ENCODE results near the gene DEFB127.
"Not testable (repeated sequence)": the region's sequence is repeated elsewhere in the genome, so short reads cannot be mapped to it uniquely, and the experiment has no call there.

The DEFB127 gene

GRCh38 chr20:157154-157553, at the start of gene DEFB127:
TSS of gene DEFB127 (plus strand) at chr20:157454. CDS start at chr20:157545, 91 bp downstream.
- intact Hi-C loops (cut with micrococcal nuclease): no loop called here
- peaks cover 22% of the 10 kb centered on the region for H3K27me3 Mint-ChIP-seq
- no peaks in the 10 kb centered on the region for H3K9me3 Mint-ChIP-seq
- no peak within 1 kb of the TSS for H3K27ac Mint-ChIP-seq
- no peaks in the 10 kb centered on the region for H3K4me1 Mint-ChIP-seq (ENCODE audit: low read depth)
- H3K4me3 Mint-ChIP-seq: no peak within 1 kb of the TSS
- no peaks in the 10 kb centered on the region for H3K36me3 Mint-ChIP-seq (ENCODE audit: low read depth)

- H3K36me3 Mint-ChIP-seq (ENCODE audit: low read depth): no peaks in the 10 kb centered on the region
- H3K4me3 Mint-ChIP-seq: no peak overlapping the region
- no peak overlapping the region for H3K27ac Mint-ChIP-seq
- intact Hi-C loops (cut with micrococcal nuclease): no loop called here
- H3K9me3 Mint-ChIP-seq: no peaks in the 10 kb centered on the region
- peaks cover 7% of the 10 kb centered on the region for H3K27me3 Mint-ChIP-seq
- H3K4me1 Mint-ChIP-seq (ENCODE audit: low read depth): no peaks in the 10 kb centered on the region
Observed at GRCh38 chr20:112396-112795, 44.9 kb upstream of the DEFB127 start.

DNA sequence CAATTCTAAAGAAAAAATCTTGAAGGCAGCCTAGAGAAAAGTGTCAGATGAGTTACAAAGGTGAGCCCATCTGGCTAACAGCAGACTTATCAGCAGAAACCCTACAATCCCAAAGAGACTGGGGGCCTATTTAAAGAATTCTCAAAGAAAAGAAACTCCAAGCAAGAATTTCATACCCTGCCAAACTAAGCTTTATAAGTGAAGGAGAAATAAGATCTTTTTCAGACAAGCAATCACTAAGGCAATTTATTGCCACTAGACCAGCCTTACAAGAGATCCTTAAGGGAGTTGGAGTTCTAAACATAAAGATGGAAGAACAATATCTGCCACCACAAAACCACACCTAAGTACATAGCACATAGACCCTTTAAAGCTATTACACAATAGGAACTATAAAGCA, 39.7 kb upstream of the DEFB127 start:
- intact Hi-C loops (cut with micrococcal nuclease): no loop called here
- no peak overlapping the region for H3K4me3 Mint-ChIP-seq
- no peak overlapping the region for H3K27ac Mint-ChIP-seq
- no peaks in the 10 kb centered on the region for H3K4me1 Mint-ChIP-seq (ENCODE audit: low read depth)
- H3K36me3 Mint-ChIP-seq (ENCODE audit: low read depth): no peaks in the 10 kb centered on the region
- H3K9me3 Mint-ChIP-seq: no peaks in the 10 kb centered on the region
- peaks cover 9% of the 10 kb centered on the region for H3K27me3 Mint-ChIP-seq

- intact Hi-C loops (cut with micrococcal nuclease); H3K4me1 Mint-ChIP-seq (ENCODE audit: low read depth); H3K36me3 Mint-ChIP-seq (ENCODE audit: low read depth); H3K27ac Mint-ChIP-seq; H3K9me3 Mint-ChIP-seq; H3K4me3 Mint-ChIP-seq: not testable (repeated sequence)
- peaks cover 12% of the 10 kb centered on the region for H3K27me3 Mint-ChIP-seq
Observed at GRCh38 chr20:129786-130323, 27.4 kb upstream of the DEFB127 start.

DNA sequence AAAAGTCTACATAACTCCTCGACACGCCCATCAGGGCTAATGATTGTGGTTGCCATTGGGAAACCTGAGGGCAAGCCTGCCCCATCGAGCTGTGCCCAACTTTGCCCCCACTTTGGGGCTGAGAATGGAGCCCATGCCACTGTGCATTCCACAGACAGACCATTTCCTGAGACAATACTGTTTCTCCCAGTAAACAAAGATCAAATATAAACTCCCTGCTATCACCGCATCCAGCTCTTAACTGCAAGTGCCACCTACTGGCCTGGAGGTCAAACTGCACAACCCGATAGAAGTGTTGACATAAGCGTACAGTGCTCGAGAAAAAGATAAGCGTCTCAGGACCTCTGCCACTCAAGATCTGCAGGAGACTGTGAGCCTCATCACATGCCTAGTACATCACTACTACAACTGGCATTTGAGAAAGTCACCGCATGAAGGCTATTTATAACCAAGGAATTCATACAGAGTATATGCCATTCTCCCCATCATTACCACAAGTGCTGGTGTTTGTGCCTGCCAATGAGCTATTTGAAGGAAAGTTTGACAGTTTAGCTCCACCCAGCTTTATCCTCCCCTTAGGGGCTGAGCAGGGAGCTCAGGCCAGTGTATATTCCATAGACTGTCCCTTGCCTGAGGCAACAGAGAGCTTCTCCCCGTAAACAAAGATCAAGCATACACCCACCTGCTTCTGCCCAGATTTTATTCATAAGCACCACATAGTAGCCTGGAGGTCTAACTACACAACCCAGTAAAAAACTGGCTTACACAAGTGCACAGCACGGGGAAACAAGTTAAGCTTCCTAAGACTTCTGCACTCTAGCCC, 19.4 kb upstream of the DEFB127 start:
- no peaks in the 10 kb centered on the region for H3K4me1 Mint-ChIP-seq (ENCODE audit: low read depth)
- no peak overlapping the region for H3K4me3 Mint-ChIP-seq
- H3K27me3 Mint-ChIP-seq: peaks cover 24% of the 10 kb centered on the region
- no peak overlapping the region for H3K27ac Mint-ChIP-seq
- peaks cover 9% of the 10 kb centered on the region for H3K9me3 Mint-ChIP-seq
- intact Hi-C loops (cut with micrococcal nuclease): no loop called here
- no peaks in the 10 kb centered on the region for H3K36me3 Mint-ChIP-seq (ENCODE audit: low read depth)

DNA sequence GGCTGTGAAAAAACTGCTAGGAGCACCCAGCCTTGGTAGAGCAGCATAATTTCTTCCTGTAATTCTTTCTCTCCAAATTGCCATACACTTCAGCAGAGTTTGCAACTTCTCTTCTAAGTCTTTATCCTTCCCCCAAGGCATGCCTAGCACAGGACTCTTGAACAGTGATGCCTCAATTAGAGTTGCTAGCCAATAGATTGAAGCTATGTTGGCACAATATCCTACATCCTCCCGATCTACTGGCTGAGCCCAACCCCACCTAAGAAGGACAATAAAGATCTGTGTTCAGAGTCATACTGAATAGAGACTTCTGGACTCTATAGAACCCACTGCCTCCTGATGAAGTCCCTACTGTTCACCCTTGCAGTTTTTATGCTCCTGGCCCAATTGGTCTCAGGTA, 15.0 kb upstream of the DEFB127 start, which contains the start of gene DEFB126:
TSS of gene DEFB126 (plus strand) at position 301 of the 400 bp plus-strand sequence. CDS start at position 340, 39 bp downstream.
- H3K27me3 Mint-ChIP-seq: peaks cover 33% of the 10 kb centered on the region
- no peak within 1 kb of the TSS for H3K27ac Mint-ChIP-seq
- no peaks in the 10 kb centered on the region for H3K4me1 Mint-ChIP-seq (ENCODE audit: low read depth)
- H3K36me3 Mint-ChIP-seq (ENCODE audit: low read depth): no peaks in the 10 kb centered on the region
- intact Hi-C loops (cut with micrococcal nuclease): no loop called here
- H3K4me3 Mint-ChIP-seq: no peak within 1 kb of the TSS
- peaks cover 7% of the 10 kb centered on the region for H3K9me3 Mint-ChIP-seq

- intact Hi-C loops (cut with micrococcal nuclease): no loop called here
- no peak overlapping the region for H3K4me3 Mint-ChIP-seq
- no peak overlapping the region for H3K27ac Mint-ChIP-seq
- peaks cover 28% of the 10 kb centered on the region for H3K27me3 Mint-ChIP-seq
- no peaks in the 10 kb centered on the region for H3K36me3 Mint-ChIP-seq (ENCODE audit: low read depth)
- no peaks in the 10 kb centered on the region for H3K4me1 Mint-ChIP-seq (ENCODE audit: low read depth)
- H3K9me3 Mint-ChIP-seq: no peaks in the 10 kb centered on the region
Observed at GRCh38 chr20:145877-146276, 11.4 kb upstream of the DEFB127 start.

- H3K4me1 Mint-ChIP-seq (ENCODE audit: low read depth): no peaks in the 10 kb centered on the region
Observed at GRCh38 chr20:152131-152530, 5.1 kb upstream of the DEFB127 start.

GRCh38 chr20:164618-165017, 7.4 kb downstream of the DEFB127 start:
- peaks cover 7% of the 10 kb centered on the region for H3K27me3 Mint-ChIP-seq
- no peaks in the 10 kb centered on the region for H3K4me1 Mint-ChIP-seq (ENCODE audit: low read depth)
- intact Hi-C loops (cut with micrococcal nuclease): no loop called here
- no peak overlapping the region for H3K27ac Mint-ChIP-seq
- H3K4me3 Mint-ChIP-seq: no peak overlapping the region
- H3K36me3 Mint-ChIP-seq (ENCODE audit: low read depth): no peaks in the 10 kb centered on the region
- H3K9me3 Mint-ChIP-seq: no peaks in the 10 kb centered on the region

More at GRCh38 chr20:152131-152530, 5.1 kb upstream of the DEFB127 start:
- no peak overlapping the region for H3K27ac Mint-ChIP-seq
- peaks cover 26% of the 10 kb centered on the region for H3K27me3 Mint-ChIP-seq
- intact Hi-C loops (cut with micrococcal nuclease): no loop called here
- H3K9me3 Mint-ChIP-seq: no peaks in the 10 kb centered on the region
- no peak overlapping the region for H3K4me3 Mint-ChIP-seq
- no peaks in the 10 kb centered on the region for H3K36me3 Mint-ChIP-seq (ENCODE audit: low read depth)

GRCh38 chr20:168876-169275, 11.6 kb downstream of the DEFB127 start:
- Mint-ChIP-seq H3K9me3 (no peaks in the 10 kb centered on the region), H3K27me3 (peaks cover 7% of the 10 kb centered on the region), H3K4me3 (no peak overlapping the region), H3K4me1 (ENCODE audit: low read depth) (no peaks in the 10 kb centered on the region), H3K36me3 (ENCODE audit: low read depth) (no peaks in the 10 kb centered on the region), H3K27ac (no peak overlapping the region)
- intact Hi-C loops (cut with micrococcal nuclease): no loop called here

DNA sequence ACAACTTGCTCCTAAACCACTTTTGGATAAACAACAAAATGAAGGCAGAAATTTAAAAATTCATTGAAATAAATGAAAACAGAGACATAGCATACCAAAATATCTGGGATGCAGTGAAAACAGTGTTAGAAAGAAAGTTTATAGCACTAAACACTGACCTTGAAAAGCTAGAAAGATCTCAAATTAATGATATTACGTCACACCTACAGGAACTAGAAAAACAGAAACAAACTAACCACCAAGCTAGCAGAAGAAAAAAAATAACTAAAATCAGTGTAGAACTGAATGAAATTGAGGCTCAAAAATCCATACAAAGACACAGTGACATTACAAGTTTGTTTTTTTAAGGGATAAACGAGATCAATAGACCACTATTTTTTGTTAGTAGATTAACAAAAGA, 27.0 kb downstream of the DEFB127 start:
- Mint-ChIP-seq H3K4me3 (no peak overlapping the region), H3K27ac (no peak overlapping the region), H3K36me3 (ENCODE audit: low read depth) (no peaks in the 10 kb centered on the region), H3K27me3 (peaks cover 28% of the 10 kb centered on the region), H3K9me3 (peaks cover 13% of the 10 kb centered on the region), H3K4me1 (ENCODE audit: low read depth) (no peaks in the 10 kb centered on the region)
- intact Hi-C loops (cut with micrococcal nuclease): no loop called here

GRCh38 chr20:187733-188132, 30.5 kb downstream of the DEFB127 start:
- H3K4me3 Mint-ChIP-seq: no peak overlapping the region
- intact Hi-C loops (cut with micrococcal nuclease): no loop called here
- peaks cover 29% of the 10 kb centered on the region for H3K27me3 Mint-ChIP-seq
- H3K36me3 Mint-ChIP-seq (ENCODE audit: low read depth): no peaks in the 10 kb centered on the region
- no peaks in the 10 kb centered on the region for H3K4me1 Mint-ChIP-seq (ENCODE audit: low read depth)
- peaks cover 25% of the 10 kb centered on the region for H3K9me3 Mint-ChIP-seq
- H3K27ac Mint-ChIP-seq: no peak overlapping the region

GRCh38 chr20:189611-190010, 32.4 kb downstream of the DEFB127 start, which contains the start of gene DEFB128:
TSS of gene DEFB128 (minus strand) at chr20:189711. CDS start at chr20:189623, 88 bp downstream.
- Mint-ChIP-seq H3K36me3 (ENCODE audit: low read depth) (no peaks in the 10 kb centered on the region), H3K4me3 (no peak within 1 kb of the TSS), H3K27me3 (peaks cover 21% of the 10 kb centered on the region)

DNA sequence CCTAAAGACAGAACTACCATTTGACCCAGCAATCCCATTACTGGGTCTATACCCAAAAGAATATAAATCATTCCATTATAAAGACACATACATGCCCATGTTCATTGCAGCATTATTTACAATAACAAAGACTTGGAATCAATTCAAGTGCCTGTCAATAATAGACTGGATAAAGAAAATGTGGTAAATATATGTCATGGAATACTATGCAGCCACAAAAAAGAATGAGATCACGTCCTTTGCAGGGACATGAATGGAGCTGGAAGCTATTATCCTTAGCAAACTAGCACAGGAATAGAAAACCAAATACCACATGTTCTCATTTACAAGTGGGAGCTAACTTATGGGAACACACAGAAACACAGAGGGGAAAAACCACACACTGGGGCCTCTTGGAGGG, 41.0 kb downstream of the DEFB127 start:
- H3K36me3 Mint-ChIP-seq (ENCODE audit: low read depth): no peaks in the 10 kb centered on the region
- peaks cover 7% of the 10 kb centered on the region for H3K27me3 Mint-ChIP-seq
- intact Hi-C loops (cut with micrococcal nuclease): no loop called here
- peaks cover 7% of the 10 kb centered on the region for H3K4me1 Mint-ChIP-seq (ENCODE audit: low read depth)
- H3K4me3 Mint-ChIP-seq: no peak overlapping the region
- H3K9me3 Mint-ChIP-seq: no peaks in the 10 kb centered on the region
- H3K27ac Mint-ChIP-seq: no peak overlapping the region

More at GRCh38 chr20:189611-190010, 32.4 kb downstream of the DEFB127 start, which contains the start of gene DEFB128:
- Mint-ChIP-seq H3K4me1 (ENCODE audit: low read depth) (no peaks in the 10 kb centered on the region), H3K9me3 (peaks cover 21% of the 10 kb centered on the region), H3K27ac (no peak within 1 kb of the TSS)
- intact Hi-C loops (cut with micrococcal nuclease): no loop called here

Data from dendritic cell treated with granulocyte-macrophage colony-stimulating factor and Interleukin-4, amounts not matched to agents 40 ng/mL and 50 ng/mL, for 4 days (primary cell).